SK-N-SH (cell line): ENCODE results near the gene BICC1. TPM values are rescaled to one million over a fixed set of nuclear protein-coding genes. Genes with fewer than 3 reads are reported as not detected.

Experiments used
- CTCF ChIA-PET: fragments of 300-600, 350-600 bp; formaldehyde crosslinking; extraction: SDS; loops from one replicate; lab custom pipeline; 2021; lab: Yijun Ruan, JAX
- POLR2A ChIA-PET: fragments of 350-600 bp; sonication (Branson Sonifier 250); formaldehyde crosslinking; extraction: SDS; loops from one replicate; lab custom pipeline; 2020; ENCODE audit warnings: antibody characterized with exemption, inconsistent platforms; lab: Yijun Ruan, JAX
- DNase-seq: peaks from one replicate; pipeline ENCODE4 v3.0.0; 2012
- H2AFZ ChIP-seq: fragments of 200-600 bp; sonication (generic); 2 replicates; pipeline ENCODE4 v1.8.1; 2016; ENCODE audit warnings: antibody characterized with exemption, mild to moderate bottlenecking, low read depth
- H3F3A ChIP-seq: fragments of 200-600 bp; sonication (generic); replicated peaks from 2 replicates; pipeline ENCODE3; 2016; ENCODE audit warnings: antibody characterized with exemption, mild to moderate bottlenecking; ENCODE audit not compliant: insufficient read depth
- H3K27ac ChIP-seq, 2 experiments: fragments of 200-500 bp in 1 of 2; fragments of 200-600 bp in 1 of 2; sonication (Bioruptor generic) in 1 of 2; sonication (generic), shearing (Covaris generic) in 1 of 2; 2 replicates each; pipeline versions ENCODE4 v1.5.1 to v1.6.1; 2014 to 2016; ENCODE audit warnings: low read depth in 2 of 2, inconsistent platforms in 1 of 2, low read length in 1 of 2, mild to moderate bottlenecking in 1 of 2, mixed read lengths in 1 of 2
- H3K27me3 ChIP-seq: fragments of 200-600 bp; sonication (generic), shearing (Covaris generic); 2 replicates; pipeline ENCODE4 v1.6.1; 2016; ENCODE audit warnings: mixed run types; ENCODE audit not compliant: insufficient read depth
- H3K36me3 ChIP-seq, 2 experiments: fragments of 200-500 bp in 1 of 2; fragments of 200-600 bp in 1 of 2; sonication (Bioruptor generic) in 1 of 2; sonication (generic) in 1 of 2; replicated peaks in 1 of 2; 2 replicates each; pipeline versions ENCODE3 to v1.5.1; 2014 to 2016; ENCODE audit warnings: low read length in 1 of 2, mild to moderate bottlenecking in 1 of 2; ENCODE audit not compliant: insufficient read depth in 2 of 2, control insufficient read depth in 1 of 2
- H3K4me1 ChIP-seq, 2 experiments: fragments of 200-500 bp in 1 of 2; fragments of 200-600 bp in 1 of 2; sonication (Bioruptor generic) in 1 of 2; sonication (generic), shearing (Covaris generic) in 1 of 2; 2 replicates each; pipeline versions ENCODE4 v1.5.1 to v1.6.1; 2014 to 2016; ENCODE audit warnings: low read depth in 1 of 2, low read length in 1 of 2, mixed run types in 1 of 2; ENCODE audit not compliant: insufficient read depth in 2 of 2, control insufficient read depth in 1 of 2
- H3K4me2 ChIP-seq: fragments of 200-600 bp; sonication (generic), shearing (Covaris generic); 2 replicates; pipeline ENCODE4 v1.6.1; 2017; ENCODE audit warnings: mixed run types
- H3K4me3 ChIP-seq, 2 experiments: fragments of 200-500 bp in 1 of 2; fragments of 200-600 bp in 1 of 2; sonication (Bioruptor generic) in 1 of 2; sonication (generic), shearing (Covaris generic) in 1 of 2; 2 replicates each; pipeline versions ENCODE4 v1.5.1 to v1.8.1; 2014 to 2016; ENCODE audit warnings: low read depth in 2 of 2, inconsistent platforms in 1 of 2, low read length in 1 of 2, mild to moderate bottlenecking in 1 of 2, mixed read lengths in 1 of 2, moderate library complexity in 1 of 2
- H3K79me2 ChIP-seq: fragments of 200-600 bp; sonication (generic); 2 replicates; pipeline ENCODE4 v1.8.1; 2017; ENCODE audit warnings: mild to moderate bottlenecking; ENCODE audit not compliant: insufficient read depth
- H3K9ac ChIP-seq: fragments of 200-600 bp; sonication (generic); 2 replicates; pipeline ENCODE4 v1.6.1; 2017; ENCODE audit warnings: mixed run types
- H3K9me2 ChIP-seq: fragments of 200-600 bp; sonication (generic); 2 replicates; pipeline ENCODE4 v1.6.1; 2017; ENCODE audit warnings: mixed run types
- H3K9me3 ChIP-seq: fragments of 200-600 bp; sonication (generic); 2 replicates; pipeline ENCODE4 v1.6.1; 2017; ENCODE audit warnings: mixed run types, mild to moderate bottlenecking, moderate library complexity
- H4K20me1 ChIP-seq: fragments of 200-600 bp; sonication (generic); 2 replicates; pipeline ENCODE4 v1.6.1; 2017; ENCODE audit warnings: mild to moderate bottlenecking, mixed run types; ENCODE audit not compliant: insufficient read depth
- CHD2 ChIP-seq: fragments of 150-350 bp; IDR thresholded peaks from 2 replicates; pipeline ENCODE4 v1.6.1; 2018; ENCODE audit warnings: low read length; ENCODE audit not compliant: partially characterized antibody
- FOXJ3 ChIP-seq: sonication (generic); formaldehyde crosslinking; IDR thresholded peaks from 2 replicates; pipeline ENCODE4 v1.5.1; 2020; ENCODE audit warnings: mild to moderate bottlenecking, missing genetic modification reagents
- FOXM1 ChIP-seq: IDR thresholded peaks from 2 replicates; pipeline ENCODE4 v1.4.0; 2012; ENCODE audit warnings: low read depth, mild to moderate bottlenecking
- GABPA ChIP-seq: IDR thresholded peaks from 2 replicates; pipeline ENCODE4 v1.4.0; 2012; ENCODE audit warnings: low read depth, mild to moderate bottlenecking
- JUND ChIP-seq: IDR thresholded peaks from 2 replicates; pipeline ENCODE4 v1.4.0; 2012
- MXI1 ChIP-seq: IDR thresholded peaks from 2 replicates; pipeline ENCODE4 v1.6.1; 2012; ENCODE audit warnings: mild to moderate bottlenecking, low read depth, low read length, improper control_type of control experiment
- NRF1 ChIP-seq: IDR thresholded peaks from 2 replicates; pipeline ENCODE4 v1.6.1; 2012; ENCODE audit warnings: low read depth, mild to moderate bottlenecking, low read length
- POLR2AphosphoS5 ChIP-seq: IDR thresholded peaks from 2 replicates; pipeline ENCODE4 v1.6.1; 2012; ENCODE audit warnings: low read depth, low read length
- RCOR1 ChIP-seq: fragments of 150-350 bp; IDR thresholded peaks from 2 replicates; pipeline ENCODE4 v1.6.1; 2017; ENCODE audit warnings: antibody characterized with exemption, low read length
- SMC3 ChIP-seq: IDR thresholded peaks from 2 replicates; pipeline ENCODE4 v1.6.1; 2012; ENCODE audit warnings: low read depth, low read length, improper control_type of control experiment
- TAF1 ChIP-seq: IDR thresholded peaks from 2 replicates; pipeline ENCODE4 v1.6.1; 2012; ENCODE audit warnings: low read depth, mild to moderate bottlenecking, low read length, moderate library complexity, borderline replicate concordance
- TEAD4 ChIP-seq: IDR thresholded peaks from 2 replicates; pipeline ENCODE4 v1.4.0; 2012; ENCODE audit warnings: mild to moderate bottlenecking, borderline replicate concordance; ENCODE audit not compliant: insufficient read depth
- WGBS: methylation state at CpG from one replicate; pipeline ENCODE4 v1.1.6; 2017; ENCODE audit warnings: low lambda C conversion rate; 5-methylcytosine and 5-hydroxymethylcytosine counted together
- polyA plus RNA-seq, 3 experiments: library from polyadenylated mRNA; depleted of rRNA; stranded (reverse); fragments of >200 nt; gene quantifications; 2 replicates each; pipeline ENCODE4 v1.2.3, GENCODE V29; 2012
- TF ChIP-seq, protein P1 (sequence below): fragments of 150-350 bp; IDR thresholded peaks from 2 replicates; pipeline ENCODE4 v1.6.1; 2016; ENCODE audit warnings: mild to moderate bottlenecking, low read depth, low read length
- TF ChIP-seq, protein P2 (sequence below): IDR thresholded peaks from 2 replicates; pipeline ENCODE4 v1.4.0; 2012; ENCODE audit warnings: low read depth
- TF ChIP-seq, protein P3 (sequence below): fragments of 150-350 bp; IDR thresholded peaks from 2 replicates; pipeline ENCODE4 v1.6.1; 2017; ENCODE audit warnings: antibody characterized with exemption, low read length, low read depth, borderline replicate concordance
- TF ChIP-seq, protein P4 (sequence below): IDR thresholded peaks from 2 replicates; pipeline ENCODE4; 2012

Gene BICC1
- polyA plus RNA-seq, 1 of the 3 experiments (the other 2 are of a cell fraction), result 1.5 TPM

DNA sequence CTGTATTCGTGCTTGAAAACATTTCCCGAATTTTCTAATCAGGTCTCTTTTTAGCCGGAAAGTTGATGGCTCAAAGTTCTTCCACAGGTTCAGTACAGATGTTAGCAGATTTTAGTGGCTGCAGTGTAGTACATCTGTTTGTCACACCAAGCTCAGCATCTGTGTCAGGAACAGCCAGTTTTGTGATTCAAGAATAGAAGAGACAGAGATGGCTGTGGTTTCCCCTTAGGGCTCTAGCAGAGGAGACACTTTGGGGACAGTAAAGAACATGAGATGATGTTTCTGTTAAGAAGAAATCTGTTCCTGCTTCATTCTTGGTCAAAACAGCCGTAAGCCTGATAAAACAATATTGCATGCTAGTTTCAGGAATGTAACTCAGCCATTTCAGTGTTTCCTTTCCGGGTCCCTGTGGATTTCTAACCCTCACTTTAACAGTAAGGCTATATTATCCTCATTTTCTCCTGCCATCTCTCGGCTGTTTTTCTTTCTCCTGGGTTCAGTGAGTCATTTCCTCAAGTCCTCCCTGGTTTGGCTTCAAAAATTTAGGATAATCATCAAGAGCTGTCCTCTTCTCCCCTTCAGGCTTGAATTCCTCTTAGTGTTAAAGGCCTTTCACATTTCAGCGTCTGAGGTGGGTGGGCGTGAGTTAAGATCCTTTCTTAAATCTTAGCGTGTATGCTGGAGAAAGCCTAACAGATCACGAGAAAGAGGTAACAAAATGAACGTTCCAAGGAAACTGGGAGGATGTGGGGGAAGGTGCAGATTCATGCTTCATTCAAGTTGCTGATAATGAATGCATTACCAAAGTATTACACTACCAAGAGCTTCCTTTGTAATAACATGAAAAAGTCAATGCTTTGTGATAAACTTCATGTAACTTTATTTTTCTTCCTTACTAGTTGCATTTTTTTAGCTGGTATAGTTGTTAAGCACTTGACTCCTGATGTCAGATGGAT is 37.1 kb upstream of the BICC1 start (continued):
- TF ChIP-seq FOXJ3 (CRISPR knock-in tag) (no peak), JUND (0 out of 2 replicates have a peak, but pooled peaks have one; percentile 48), TEAD4 (no peak), FOXM1 (no peak), RCOR1 (no peak), POLR2AphosphoS5 (no peak), SMC3 (no peak), CHD2 (no peak), TAF1 (no peak)
- TF ChIP-seq, protein P1, sequence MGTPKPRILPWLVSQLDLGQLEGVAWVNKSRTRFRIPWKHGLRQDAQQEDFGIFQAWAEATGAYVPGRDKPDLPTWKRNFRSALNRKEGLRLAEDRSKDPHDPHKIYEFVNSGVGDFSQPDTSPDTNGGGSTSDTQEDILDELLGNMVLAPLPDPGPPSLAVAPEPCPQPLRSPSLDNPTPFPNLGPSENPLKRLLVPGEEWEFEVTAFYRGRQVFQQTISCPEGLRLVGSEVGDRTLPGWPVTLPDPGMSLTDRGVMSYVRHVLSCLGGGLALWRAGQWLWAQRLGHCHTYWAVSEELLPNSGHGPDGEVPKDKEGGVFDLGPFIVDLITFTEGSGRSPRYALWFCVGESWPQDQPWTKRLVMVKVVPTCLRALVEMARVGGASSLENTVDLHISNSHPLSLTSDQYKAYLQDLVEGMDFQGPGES, result no peak
- TF ChIP-seq, protein P2, sequence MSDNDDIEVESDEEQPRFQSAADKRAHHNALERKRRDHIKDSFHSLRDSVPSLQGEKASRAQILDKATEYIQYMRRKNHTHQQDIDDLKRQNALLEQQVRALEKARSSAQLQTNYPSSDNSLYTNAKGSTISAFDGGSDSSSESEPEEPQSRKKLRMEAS, result no peak

DNA sequence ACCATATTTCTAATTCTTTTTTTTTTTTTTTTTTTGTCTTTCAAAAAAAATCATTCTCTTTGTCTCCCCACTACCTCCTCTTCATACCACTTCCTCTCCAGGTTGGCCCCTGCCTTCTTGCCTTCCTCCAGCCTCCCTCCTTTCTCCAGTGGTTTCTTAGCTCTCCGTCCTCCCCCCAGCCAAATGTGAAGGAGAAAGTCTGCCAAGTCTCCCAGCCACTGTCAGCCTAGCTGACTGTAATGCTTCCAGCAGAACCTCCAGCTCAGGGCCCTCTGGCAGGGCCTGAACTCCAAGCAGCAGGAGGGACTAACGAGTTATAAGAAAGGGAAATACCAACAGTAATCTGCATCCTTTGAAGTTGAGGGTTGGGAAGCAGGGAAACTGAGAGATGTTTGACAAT is 35.5 kb upstream of the BICC1 start:
- no peak overlapping the region for H3K4me2 ChIP-seq
- H3K9me2 ChIP-seq, result no peaks in the 10 kb centered on the region
- TF ChIP-seq GABPA (no peak), NRF1 (no peak), MXI1 (no peak), POLR2AphosphoS5 (no peak)
- TF ChIP-seq, protein P3, sequence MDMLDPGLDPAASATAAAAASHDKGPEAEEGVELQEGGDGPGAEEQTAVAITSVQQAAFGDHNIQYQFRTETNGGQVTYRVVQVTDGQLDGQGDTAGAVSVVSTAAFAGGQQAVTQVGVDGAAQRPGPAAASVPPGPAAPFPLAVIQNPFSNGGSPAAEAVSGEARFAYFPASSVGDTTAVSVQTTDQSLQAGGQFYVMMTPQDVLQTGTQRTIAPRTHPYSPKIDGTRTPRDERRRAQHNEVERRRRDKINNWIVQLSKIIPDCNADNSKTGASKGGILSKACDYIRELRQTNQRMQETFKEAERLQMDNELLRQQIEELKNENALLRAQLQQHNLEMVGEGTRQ, result no peak
- TF ChIP-seq, protein P4, sequence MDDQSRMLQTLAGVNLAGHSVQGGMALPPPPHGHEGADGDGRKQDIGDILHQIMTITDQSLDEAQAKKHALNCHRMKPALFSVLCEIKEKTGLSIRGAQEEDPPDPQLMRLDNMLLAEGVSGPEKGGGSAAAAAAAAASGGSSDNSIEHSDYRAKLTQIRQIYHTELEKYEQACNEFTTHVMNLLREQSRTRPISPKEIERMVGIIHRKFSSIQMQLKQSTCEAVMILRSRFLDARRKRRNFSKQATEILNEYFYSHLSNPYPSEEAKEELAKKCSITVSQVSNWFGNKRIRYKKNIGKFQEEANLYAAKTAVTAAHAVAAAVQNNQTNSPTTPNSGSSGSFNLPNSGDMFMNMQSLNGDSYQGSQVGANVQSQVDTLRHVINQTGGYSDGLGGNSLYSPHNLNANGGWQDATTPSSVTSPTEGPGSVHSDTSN, result no peak
- TF ChIP-seq, all 33 proteins: peak for 0
- no peak for DNase-seq
- Histone ChIP-seq H3K36me3 (no peaks in the 10 kb centered on the region), H3K27me3 (no peaks in the 10 kb centered on the region), H2AFZ (peak overlapping the region; percentile 72; the same call in 1 of the 2 replicates), H4K20me1 (no peaks in the 10 kb centered on the region), H3K4me1 (peaks cover 0 to 24% of the 10 kb centered on the region in 2 experiments; a peak in 2 of 4 replicates), H3K9me3 (no peaks in the 10 kb centered on the region), H3K79me2 (no peaks in the 10 kb centered on the region), H3K4me3 (no peak overlapping the region), H3K27ac (peak overlapping the region in 1 of 2 experiments; percentile 89; a peak in 1 of 4 replicates), H3F3A (peaks cover 20% of the 10 kb centered on the region), H3K9ac (no peak overlapping the region)
- POLR2A ChIA-PET, result no interaction called here
- CTCF ChIA-PET, result no interaction called here
- WGBS, result 84% methylated on average over 2 of the region's 2 CpGs
